HUES6 (cell line): ENCODE data around the gene LRRC42.

Source experiments
- H3K27ac ChIP-seq: 2 replicates; pipeline ENCODE4 v1.7.0; 2013; ENCODE audit warnings: low read depth, mild to moderate bottlenecking, low read length, inconsistent platforms
- H3K27me3 ChIP-seq: 2 replicates; pipeline ENCODE4 v1.6.1; 2013; ENCODE audit warnings: low read length; ENCODE audit not compliant: control insufficient read depth, insufficient read depth
- H3K36me3 ChIP-seq: 2 replicates; pipeline ENCODE4 v1.6.1; 2013; ENCODE audit warnings: low read length; ENCODE audit not compliant: control insufficient read depth, insufficient read depth
- H3K4me1 ChIP-seq: 2 replicates; pipeline ENCODE4 v1.6.1; 2013; ENCODE audit warnings: low read length; ENCODE audit not compliant: control insufficient read depth, insufficient read depth
- H3K4me3 ChIP-seq: 2 replicates; pipeline ENCODE4 v1.5.1; 2013; ENCODE audit warnings: low read depth, low read length
- H3K9ac ChIP-seq: one replicate; pipeline ENCODE4 v1.6.1; 2013; ENCODE audit warnings: mild to moderate bottlenecking, low read length
- H3K9me3 ChIP-seq: 2 replicates; pipeline ENCODE4 v1.6.1; 2013; ENCODE audit warnings: low read depth, low read length; ENCODE audit not compliant: control insufficient read depth, insufficient read depth

Gene LRRC42

GRCh38 chr1:53946252-53947171 lies at the start of gene LRRC42:
Gene LRRC42, plus strand, starts transcription at chr1:53946350. Its CDS starts 5,650 bp downstream, at chr1:53952000.
- Histone ChIP-seq H3K27me3 (no peaks in the 10 kb centered on the region), H3K27ac (peak within 1 kb of the TSS; percentile 39), H3K36me3 (no peaks in the 10 kb centered on the region; the same call in 1 of the 2 replicates), H3K4me3 (peak within 1 kb of the TSS; percentile 99), H3K4me1 (peaks cover 37% of the 10 kb centered on the region), H3K9ac (peak within 1 kb of the TSS; percentile 75), H3K9me3 (no peaks in the 10 kb centered on the region)

- no peaks in the 10 kb centered on the region for H3K4me1 ChIP-seq
- H3K27me3 ChIP-seq = no peaks in the 10 kb centered on the region
- H3K9me3 ChIP-seq = no peaks in the 10 kb centered on the region
- no peak overlapping the region for H3K27ac ChIP-seq
- H3K4me3 ChIP-seq = no peak overlapping the region
- no peak overlapping the region for H3K9ac ChIP-seq
- H3K36me3 ChIP-seq = no peaks in the 10 kb centered on the region
These were observed 49.4 kb upstream of the LRRC42 start for GRCh38 chr1:53896635-53897229.

- Histone ChIP-seq H3K27me3 (no peaks in the 10 kb centered on the region), H3K4me1 (no peaks in the 10 kb centered on the region), H3K27ac (no peak overlapping the region), H3K9ac (no peak overlapping the region), H3K4me3 (no peak overlapping the region), H3K9me3 (no peaks in the 10 kb centered on the region), H3K36me3 (no peaks in the 10 kb centered on the region)
These were observed 46.9 kb upstream of the LRRC42 start for GRCh38 chr1:53899206-53899628.

- H3K4me1 ChIP-seq = no peaks in the 10 kb centered on the region
- no peaks in the 10 kb centered on the region for H3K27me3 ChIP-seq
- H3K9ac ChIP-seq = no peak overlapping the region
- H3K9me3 ChIP-seq = no peaks in the 10 kb centered on the region
- no peaks in the 10 kb centered on the region for H3K36me3 ChIP-seq
- H3K4me3 ChIP-seq = no peak overlapping the region
- H3K27ac ChIP-seq = no peak overlapping the region
These were observed 46.4 kb upstream of the LRRC42 start for GRCh38 chr1:53899708-53900107.

- Histone ChIP-seq H3K9me3 (no peaks in the 10 kb centered on the region), H3K27me3 (no peaks in the 10 kb centered on the region), H3K27ac (no peak overlapping the region), H3K4me1 (no peaks in the 10 kb centered on the region), H3K9ac (no peak overlapping the region), H3K36me3 (no peaks in the 10 kb centered on the region), H3K4me3 (no peak overlapping the region)
These were observed 43.7 kb upstream of the LRRC42 start for GRCh38 chr1:53902235-53903138.

GRCh38 chr1:53905509-53905908 lies 40.6 kb upstream of the LRRC42 start:
- H3K9ac ChIP-seq = no peak overlapping the region
- H3K4me1 ChIP-seq = no peaks in the 10 kb centered on the region
- H3K4me3 ChIP-seq = no peak overlapping the region
- no peaks in the 10 kb centered on the region for H3K36me3 ChIP-seq
- H3K27ac ChIP-seq = no peak overlapping the region
- no peaks in the 10 kb centered on the region for H3K9me3 ChIP-seq
- H3K27me3 ChIP-seq = no peaks in the 10 kb centered on the region

GRCh38 chr1:53906121-53906520 lies 40.0 kb upstream of the LRRC42 start:
- no peak overlapping the region for H3K9ac ChIP-seq

GRCh38 chr1:53909946-53910345 lies 36.2 kb upstream of the LRRC42 start:
- Histone ChIP-seq H3K36me3 (no peaks in the 10 kb centered on the region), H3K27ac (no peak overlapping the region), H3K9me3 (no peaks in the 10 kb centered on the region), H3K9ac (no peak overlapping the region), H3K4me1 (peaks cover 18% of the 10 kb centered on the region), H3K4me3 (no peak overlapping the region), H3K27me3 (no peaks in the 10 kb centered on the region)

More at GRCh38 chr1:53906121-53906520, 40.0 kb upstream of the LRRC42 start:
- H3K27me3 ChIP-seq = no peaks in the 10 kb centered on the region
- no peak overlapping the region for H3K4me3 ChIP-seq
- no peaks in the 10 kb centered on the region for H3K36me3 ChIP-seq
- no peaks in the 10 kb centered on the region for H3K9me3 ChIP-seq
- no peaks in the 10 kb centered on the region for H3K4me1 ChIP-seq
- H3K27ac ChIP-seq = no peak overlapping the region

GRCh38 chr1:53911442-53911841 lies 34.7 kb upstream of the LRRC42 start:
- Histone ChIP-seq H3K36me3 (no peaks in the 10 kb centered on the region), H3K27me3 (no peaks in the 10 kb centered on the region), H3K9ac (no peak overlapping the region), H3K27ac (no peak overlapping the region), H3K4me1 (peaks cover 23% of the 10 kb centered on the region), H3K9me3 (no peaks in the 10 kb centered on the region), H3K4me3 (no peak overlapping the region)

GRCh38 chr1:53913352-53914033 lies 32.7 kb upstream of the LRRC42 start:
- no peak overlapping the region for H3K9ac ChIP-seq
- H3K27ac ChIP-seq = no peak overlapping the region

More at GRCh38 chr1:53913352-53914033, 32.7 kb upstream of the LRRC42 start:
- H3K4me3 ChIP-seq = no peak overlapping the region
- H3K4me1 ChIP-seq = peaks cover 23% of the 10 kb centered on the region
- H3K9me3 ChIP-seq = no peaks in the 10 kb centered on the region
- H3K27me3 ChIP-seq = no peaks in the 10 kb centered on the region
- H3K36me3 ChIP-seq = no peaks in the 10 kb centered on the region; the same call in 1 of the 2 replicates
